OCI-LY1 (cell line): ENCODE data around the gene HTT.

ENCODE experiments used
- CTCF ChIP-seq: fragments of 200-600 bp; sonication (generic), shearing (Covaris generic); IDR thresholded peaks from 2 replicates; pipeline ENCODE4 v1.5.1; 2017; ENCODE audit warnings: mild to moderate bottlenecking, antibody characterized with exemption, low read length, moderate library complexity, mixed read lengths
- EZH2 ChIP-seq: fragments of 200-600 bp; sonication (generic), shearing (Covaris generic); IDR thresholded peaks from 2 replicates; pipeline ENCODE4 v1.8.0; 2017; ENCODE audit warnings: borderline replicate concordance, mixed run types, mild to moderate bottlenecking, antibody characterized with exemption, low read length, moderate library complexity, mixed read lengths

GRCh38 chr4:3291411-3291968 lies 217.0 kb downstream of the HTT start:
- TF ChIP-seq CTCF (no peak), EZH2 (no peak)
